Stimulated activated CD4-positive, alpha-beta T cell treated with anti-CD3 and anti-CD28 coated beads, Interleukin-15, amount 100 ng/mL, for 48 hours (primary cell): ENCODE results near the gene ACOX1.
A peak's percentile ranks its signal among the peaks of the same experiment; 100 is the strongest.
"Not testable (repeated sequence)": the region's sequence is repeated elsewhere in the genome, so short reads cannot be mapped to it uniquely, and the experiment has no call there.

Source experiments
- DNase-seq, 2 donors: peaks; one replicate each; pipeline ENCODE4 v3.0.0-alpha.2; 2020; ENCODE audit warnings: low read depth in 2 of 2

Gene ACOX1

GRCh38 chr17:75981019-75981615 lies 2.2 kb upstream of the ACOX1 start:
- DNase-seq: no peak

DNA sequence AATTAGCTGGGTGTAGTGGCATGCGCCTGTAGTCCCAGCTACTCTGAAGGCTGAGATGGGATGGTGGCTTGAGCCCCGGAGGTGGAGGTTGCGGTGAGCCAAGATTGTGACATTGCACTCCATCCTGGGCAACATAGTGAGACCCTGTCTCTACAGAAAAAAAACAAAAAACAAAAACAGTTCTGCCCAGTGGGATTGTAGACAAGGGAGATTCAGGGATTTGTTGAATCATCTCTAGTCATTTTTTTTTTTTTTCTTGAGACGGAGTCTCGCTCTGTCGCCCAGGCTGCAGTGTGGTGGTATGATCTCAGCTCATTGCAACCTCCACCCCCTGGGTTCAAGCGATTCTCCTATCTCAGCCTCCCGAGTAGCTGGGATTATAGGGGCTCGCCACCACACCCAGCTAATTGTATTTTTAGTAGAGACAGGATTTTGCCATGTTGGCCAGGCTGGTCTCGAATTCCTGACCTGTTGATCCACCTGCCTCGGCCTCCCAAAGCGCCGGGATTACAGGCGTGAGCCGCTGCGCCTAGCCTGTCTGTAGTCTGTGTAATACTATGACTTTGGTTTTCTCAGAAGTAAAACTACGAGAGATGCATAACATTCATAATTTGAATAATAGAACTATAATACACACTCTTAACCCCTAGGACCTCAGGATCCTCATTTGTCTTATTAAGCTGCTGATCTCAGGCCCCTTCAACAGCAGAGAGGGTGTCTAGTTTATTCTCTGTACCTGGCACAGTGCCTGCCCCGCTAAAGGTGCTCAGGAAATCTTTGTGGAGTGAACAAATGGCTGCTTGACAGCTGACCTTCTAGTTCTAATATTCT lies 1.4 kb upstream of the ACOX1 start:
- DNase-seq: no peak

GRCh38 chr17:75979705-75980187 lies 780 bp upstream of the ACOX1 start:
- no peak for DNase-seq

DNA sequence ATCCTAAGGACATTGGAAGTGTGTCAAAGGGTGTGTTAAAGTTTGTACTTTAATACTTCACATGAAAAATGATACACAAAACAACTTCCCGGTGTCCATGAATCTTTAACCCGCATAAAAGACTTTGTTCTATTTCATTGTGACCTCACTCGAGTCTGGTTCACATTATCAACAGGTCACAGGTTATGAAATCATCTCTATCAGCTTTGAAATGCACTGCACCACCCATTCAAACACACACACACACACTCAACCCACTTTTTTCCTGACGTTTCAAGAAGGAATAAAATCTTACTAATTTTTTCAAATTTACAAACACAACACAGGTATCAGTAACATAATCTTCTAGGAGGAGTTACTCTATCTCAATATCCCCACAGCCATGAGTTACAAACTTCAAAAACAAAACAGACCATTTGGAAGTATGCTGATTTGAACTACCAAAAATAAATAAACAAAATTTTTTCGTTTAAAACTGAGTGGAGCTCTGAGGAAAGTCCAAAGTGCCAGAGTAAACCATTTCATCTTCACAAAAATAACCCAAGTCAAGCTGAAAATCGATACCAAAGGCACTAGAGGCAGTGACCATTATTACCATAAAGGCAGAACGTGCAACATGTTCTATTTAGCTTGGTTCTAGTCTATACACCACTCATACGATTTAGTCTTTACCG lies 2.7 kb downstream of the ACOX1 start:
- DNase-seq: no peak

GRCh38 chr17:75975757-75976174 lies 3.2 kb downstream of the ACOX1 start:
- DNase-seq: no peak

GRCh38 chr17:75975187-75975586 lies 3.8 kb downstream of the ACOX1 start:
- DNase-seq: not testable (repeated sequence)

- no peak for DNase-seq
Measured at GRCh38 chr17:75970626-75971025, 8.3 kb downstream of the ACOX1 start.

- no peak for DNase-seq
Measured at GRCh38 chr17:75970011-75970523, 8.9 kb downstream of the ACOX1 start.

DNA sequence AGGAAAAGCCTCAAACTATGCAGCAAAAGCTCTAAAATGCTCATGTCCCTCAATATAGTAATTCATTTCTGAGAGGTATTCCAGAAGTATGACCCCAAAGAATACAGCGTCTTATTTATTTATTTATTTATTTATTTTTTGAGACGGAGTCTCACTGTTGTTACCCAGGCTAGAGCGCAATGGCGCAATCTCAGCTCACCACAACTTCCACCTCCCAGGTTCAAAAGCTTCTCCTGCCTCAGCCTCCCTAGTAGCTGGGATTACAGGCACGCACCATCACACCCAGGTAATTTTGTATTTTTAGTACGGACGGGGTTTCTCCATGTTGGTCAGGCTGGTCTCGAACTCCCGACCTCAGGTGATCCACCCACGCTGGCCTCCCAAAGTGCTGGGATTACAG lies 9.9 kb downstream of the ACOX1 start:
- not testable (repeated sequence) for DNase-seq

GRCh38 chr17:75965468-75965867 lies 13.5 kb downstream of the ACOX1 start:
- no peak for DNase-seq

DNA sequence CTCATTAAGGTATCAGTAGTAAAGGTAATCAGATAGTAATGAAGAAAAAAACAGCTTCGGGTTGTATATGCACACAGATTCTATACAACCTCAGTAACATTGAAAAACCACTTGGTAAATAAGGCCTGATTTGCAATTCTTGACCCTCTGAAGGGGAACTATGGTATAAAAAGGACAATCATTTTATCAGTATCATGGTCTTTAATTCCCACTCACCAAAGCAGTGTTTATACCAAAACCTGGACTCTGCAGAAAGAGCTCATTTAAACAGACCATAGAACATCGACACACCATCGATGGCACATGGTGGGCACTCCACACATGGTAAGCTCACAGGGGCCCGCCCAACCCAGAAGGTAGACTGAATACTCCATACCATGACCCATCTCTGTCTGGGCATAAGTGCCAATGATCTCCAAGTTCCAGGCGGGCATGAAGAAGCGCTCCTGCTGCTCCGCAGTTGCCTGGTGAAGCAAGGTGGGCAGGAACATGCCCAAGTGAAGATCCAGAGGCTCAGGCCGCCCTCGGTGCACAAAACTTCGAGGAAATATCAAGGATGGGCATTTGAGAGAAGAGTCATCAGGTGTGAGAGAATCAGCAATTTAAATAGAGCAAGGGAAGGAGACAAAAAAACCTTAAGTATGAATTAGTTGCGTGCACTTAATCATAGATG lies 19.0 kb downstream of the ACOX1 start:
- DNase-seq: no peak

- DNase-seq: no peak
Measured at GRCh38 chr17:75959051-75959838, 19.7 kb downstream of the ACOX1 start.

- no peak for DNase-seq
Measured at GRCh38 chr17:75950855-75951554, 28.0 kb downstream of the ACOX1 start.

DNA sequence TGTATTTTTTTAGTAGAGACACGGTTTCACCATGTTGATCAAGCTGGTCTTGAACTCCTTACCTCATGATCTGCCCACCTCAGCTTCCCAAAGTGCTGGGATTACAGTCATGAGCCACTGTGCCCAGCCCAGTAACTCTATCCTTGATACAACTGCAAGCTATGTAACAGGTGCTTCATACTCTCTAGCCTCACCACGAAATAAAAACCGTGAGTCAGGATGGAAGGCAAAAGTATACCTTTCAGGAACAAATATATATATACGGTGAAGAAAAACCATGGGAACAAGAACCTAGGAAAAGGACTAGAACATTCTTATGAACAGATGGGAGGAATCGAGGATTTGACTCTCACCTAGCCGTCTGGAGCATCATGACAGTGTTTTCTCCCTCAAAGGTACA lies 28.5 kb downstream of the ACOX1 start:
- DNase-seq: no peak

- DNase-seq: no peak
Measured at GRCh38 chr17:75945211-75945610, 33.8 kb downstream of the ACOX1 start.

GRCh38 chr17:75943491-75943890 lies 35.5 kb downstream of the ACOX1 start:
- no peak for DNase-seq

GRCh38 chr17:75942473-75942872 lies 36.5 kb downstream of the ACOX1 start:
- no peak for DNase-seq

DNA sequence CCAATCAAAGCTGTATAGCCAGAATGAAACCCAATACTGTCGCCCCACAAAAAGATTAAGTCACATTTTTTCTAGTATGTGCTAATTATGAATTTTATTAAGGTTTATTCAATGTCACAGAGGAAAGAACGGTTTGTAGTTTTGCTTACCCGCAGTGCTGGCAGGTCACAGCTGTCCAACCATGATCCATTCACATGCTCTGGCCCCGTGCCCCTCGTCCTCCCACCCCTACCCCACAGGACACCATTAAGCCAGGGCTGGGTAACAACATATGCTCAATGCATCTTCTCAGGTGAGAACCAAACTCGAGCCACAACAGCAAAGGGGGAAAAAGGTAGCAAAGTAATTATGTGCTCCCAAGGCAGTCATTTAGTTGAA lies 37.5 kb downstream of the ACOX1 start:
- no peak for DNase-seq

DNA sequence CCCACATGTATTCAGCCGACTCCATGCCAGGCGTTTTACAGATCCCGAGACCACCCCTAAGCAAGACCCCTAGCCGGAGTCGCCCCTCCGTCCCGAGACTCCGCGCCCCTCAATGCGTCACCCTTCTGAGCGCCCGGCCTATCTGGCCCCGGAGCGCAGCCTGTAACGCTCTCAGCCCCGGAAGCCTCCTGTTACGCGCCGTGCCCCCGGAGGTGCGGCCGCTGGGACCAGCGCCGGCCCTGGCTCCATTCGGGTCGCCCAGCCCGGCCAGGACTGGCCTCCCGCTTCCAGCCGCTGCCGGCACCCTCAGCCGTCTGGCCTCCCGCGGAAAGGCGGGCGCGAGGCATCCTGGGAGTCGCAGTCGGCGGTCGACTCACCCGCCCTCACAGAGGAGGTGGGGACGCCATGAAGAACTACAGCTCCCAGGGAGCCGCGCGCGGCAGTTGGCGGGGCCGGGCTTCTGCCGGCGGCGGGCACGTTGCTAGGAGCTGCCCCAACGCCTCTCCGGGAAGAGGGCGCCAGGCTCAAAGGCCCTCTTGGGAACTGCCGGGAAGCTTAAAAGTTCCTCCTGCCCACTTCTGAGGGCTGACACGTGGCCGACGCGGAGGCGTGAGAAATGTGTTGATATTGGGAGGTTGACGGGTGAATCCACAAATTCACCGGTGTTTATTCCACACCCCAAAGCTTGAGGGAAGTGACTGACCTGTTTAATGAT lies 38.1 kb downstream of the ACOX1 start, which contains the start of gene FBF1:
Gene FBF1, minus strand, starts transcription at position 316 of the 715 bp plus-strand sequence. CDS start 2,893 bp downstream, outside the sequence.
- DNase-seq: peak; percentile 81 to 87

GRCh38 chr17:75937652-75938051 lies 41.3 kb downstream of the ACOX1 start:
- no peak for DNase-seq
